ENCODE measurements around the gene ZNF268. TPM values are rescaled to one million over a fixed set of nuclear protein-coding genes. Genes with fewer than 3 reads are reported as not detected.

Gene ZNF268
- total and polyA plus RNA-seq, 2 experiments from 2014 or later = 12.9 to 34.6 TPM

GRCh38 chr12:133174901-133175300, 6.4 kb upstream of the ZNF268 start:
- no peaks in the 10 kb centered on the region for H3K36me3 ChIP-seq (replicated peaks; ENCODE audit: insufficient read depth, low read depth)
- DNase-seq (ENCODE audit: low spot score) = no peak
- no peaks in the 10 kb centered on the region for H3K4me1 ChIP-seq (ENCODE audit: insufficient read depth)
- TF ChIP-seq CTCF (IDR thresholded peaks at IDR 0.05; ENCODE audit: poor library complexity) = no peak
- TF ChIP-seq EZH2 (IDR thresholded peaks at IDR 0.05; ENCODE audit: borderline replicate concordance) = no peak
- TF ChIP-seq EZH2phosphoT487 (IDR thresholded peaks at IDR 0.05; ENCODE audit: low read depth, severe bottlenecking, unreplicated experiment) = no peak
- H3K27ac ChIP-seq = no peak overlapping the region
- no peak overlapping the region for H2AFZ ChIP-seq
- H4K20me1 ChIP-seq (ENCODE audit: insufficient read depth, poor library complexity, severe bottlenecking) = no peaks in the 10 kb centered on the region
- H3K4me2 ChIP-seq = no peak overlapping the region
- no peaks in the 10 kb centered on the region for H3K79me2 ChIP-seq
- no peaks in the 10 kb centered on the region for H3K9me2 ChIP-seq (replicated peaks; ENCODE audit: insufficient read depth)
- peaks cover 11% of the 10 kb centered on the region for H3K9me3 ChIP-seq (ENCODE audit: low read depth)
- WGBS (ENCODE audit: low lambda C conversion rate, missing lambda C conversion rate) = 77% methylated on average over 1 of the region's 1 CpG
- no peaks in the 10 kb centered on the region for H3K27me3 ChIP-seq
- no peak overlapping the region for H3K4me3 ChIP-seq

- whole genome bisulfite sequencing (ENCODE audit: low lambda C conversion rate, missing lambda C conversion rate) = 97% methylated on average over 8 of the region's 8 CpGs
- peaks cover 5% of the 10 kb centered on the region for H3K36me3 ChIP-seq (replicated peaks; ENCODE audit: insufficient read depth, low read depth)
- H3K4me2 ChIP-seq = peak overlapping the region; percentile 71
- H3K4me3 ChIP-seq = no peak overlapping the region
- H4K20me1 ChIP-seq (ENCODE audit: insufficient read depth, poor library complexity, severe bottlenecking) = no peaks in the 10 kb centered on the region
- peak overlapping the region; percentile 87 for H2AFZ ChIP-seq
- H3K79me2 ChIP-seq = peaks cover 14% of the 10 kb centered on the region
- no peaks in the 10 kb centered on the region for H3K27me3 ChIP-seq
- H3K27ac ChIP-seq = no peak overlapping the region
- no peaks in the 10 kb centered on the region for H3K9me2 ChIP-seq (replicated peaks; ENCODE audit: insufficient read depth)
- no peak for DNase-seq (ENCODE audit: low spot score)
- peaks cover 24% of the 10 kb centered on the region for H3K9me3 ChIP-seq (ENCODE audit: low read depth)
- peaks cover 6% of the 10 kb centered on the region for H3K4me1 ChIP-seq (ENCODE audit: insufficient read depth)
- TF ChIP-seq CTCF (IDR thresholded peaks at IDR 0.05; ENCODE audit: poor library complexity) (no peak), EZH2 (IDR thresholded peaks at IDR 0.05; ENCODE audit: borderline replicate concordance) (no peak), EZH2phosphoT487 (IDR thresholded peaks at IDR 0.05; ENCODE audit: low read depth, severe bottlenecking, unreplicated experiment) (no peak)
Observed at GRCh38 chr12:133180669-133181068, 626 bp upstream of the ZNF268 start.

GRCh38 chr12:133190176-133190575, 8.9 kb downstream of the ZNF268 start:
- no peak overlapping the region for H3K4me2 ChIP-seq
- no peak overlapping the region for H2AFZ ChIP-seq
- no peak for DNase-seq (ENCODE audit: low spot score)
- no peak overlapping the region for H3K27ac ChIP-seq
- H3K27me3 ChIP-seq = no peaks in the 10 kb centered on the region
- peaks cover 78% of the 10 kb centered on the region for H3K9me3 ChIP-seq (ENCODE audit: low read depth)
- no peaks in the 10 kb centered on the region for H3K4me1 ChIP-seq (ENCODE audit: insufficient read depth)
- peaks cover 52% of the 10 kb centered on the region for H3K36me3 ChIP-seq (replicated peaks; ENCODE audit: insufficient read depth, low read depth)
- no peaks in the 10 kb centered on the region for H3K9me2 ChIP-seq (replicated peaks; ENCODE audit: insufficient read depth)
- H3K4me3 ChIP-seq = no peak overlapping the region
- TF ChIP-seq EZH2phosphoT487 (IDR thresholded peaks at IDR 0.05; ENCODE audit: low read depth, severe bottlenecking, unreplicated experiment) = no peak
- TF ChIP-seq EZH2 (IDR thresholded peaks at IDR 0.05; ENCODE audit: borderline replicate concordance) = no peak
- no peak for TF ChIP-seq CTCF (IDR thresholded peaks at IDR 0.05; ENCODE audit: poor library complexity)
- no peaks in the 10 kb centered on the region for H4K20me1 ChIP-seq (ENCODE audit: insufficient read depth, poor library complexity, severe bottlenecking)
- no peaks in the 10 kb centered on the region for H3K79me2 ChIP-seq
- 100% methylated on average over 2 of the region's 2 CpGs for WGBS (ENCODE audit: low lambda C conversion rate, missing lambda C conversion rate)

- H2AFZ ChIP-seq = no peak overlapping the region
- peaks cover 71% of the 10 kb centered on the region for H3K9me3 ChIP-seq (ENCODE audit: low read depth)
- WGBS (ENCODE audit: low lambda C conversion rate, missing lambda C conversion rate) = 97% methylated on average over 5 of the region's 5 CpGs
- H3K27ac ChIP-seq = no peak overlapping the region
- no peak overlapping the region for H3K4me2 ChIP-seq
- no peaks in the 10 kb centered on the region for H4K20me1 ChIP-seq (ENCODE audit: insufficient read depth, poor library complexity, severe bottlenecking)
- no peak overlapping the region for H3K4me3 ChIP-seq
- TF ChIP-seq CTCF (IDR thresholded peaks at IDR 0.05; ENCODE audit: poor library complexity) (no peak), EZH2phosphoT487 (IDR thresholded peaks at IDR 0.05; ENCODE audit: low read depth, severe bottlenecking, unreplicated experiment) (no peak), EZH2 (IDR thresholded peaks at IDR 0.05; ENCODE audit: borderline replicate concordance) (no peak)
- no peaks in the 10 kb centered on the region for H3K79me2 ChIP-seq
- no peaks in the 10 kb centered on the region for H3K9me2 ChIP-seq (replicated peaks; ENCODE audit: insufficient read depth)
- no peaks in the 10 kb centered on the region for H3K27me3 ChIP-seq
- H3K4me1 ChIP-seq (ENCODE audit: insufficient read depth) = no peaks in the 10 kb centered on the region
- H3K36me3 ChIP-seq (replicated peaks; ENCODE audit: insufficient read depth, low read depth) = peaks cover 43% of the 10 kb centered on the region
- DNase-seq (ENCODE audit: low spot score) = no peak
Observed at GRCh38 chr12:133192847-133193246, 11.6 kb downstream of the ZNF268 start.
